CD4-positive, alpha-beta T cell (primary cell): ENCODE results near the gene ADAMTS17. TPM values are rescaled to one million over a fixed set of nuclear protein-coding genes. Genes with fewer than 3 reads are reported as not detected.

Experiments
- ATAC-seq: fragments of 200-7000 bp; cut with Tn5 transposase; one replicate; pipeline ENCODE4 v1.10.0; 2022; ENCODE audit warnings: mild to moderate bottlenecking; ENCODE audit not compliant: poor library complexity
- CTCF ChIA-PET: fragments of 350-600 bp; sonication (Branson Sonifier 250); formaldehyde crosslinking; loops from one replicate; lab custom pipeline; 2021; ENCODE audit warnings: antibody characterized with exemption, inconsistent platforms; lab: Charles Lee
- POLR2A ChIA-PET: fragments of 350-600 bp; sonication (Branson Sonifier 250); formaldehyde crosslinking; loops from one replicate; lab custom pipeline; 2021; ENCODE audit warnings: antibody characterized with exemption, inconsistent platforms; lab: Charles Lee
- DNase-seq, 14 experiments: peaks; one replicate each; pipeline ENCODE4 v3.0.0-alpha.2; 2013 to 2020; ENCODE audit warnings: mixed read lengths in 2 of 14
- H3K27ac ChIP-seq, 2 donors: one replicate each; pipeline versions ENCODE4 v1.5.1 to v1.7.0; 2013; ENCODE audit warnings: low read length in 2 of 2, low read depth in 1 of 2, mild to moderate bottlenecking in 1 of 2
- H3K27me3 ChIP-seq, 2 experiments: 1 replicate in 1 of 2; 2 replicates in 1 of 2; pipeline versions ENCODE4 v1.6.1 to v1.7.0; 2013; ENCODE audit warnings: low read length in 2 of 2, control low read depth in 1 of 2, mild to moderate bottlenecking in 1 of 2, moderate library complexity in 1 of 2; ENCODE audit not compliant: insufficient read depth in 2 of 2, control insufficient read depth in 1 of 2
- H3K36me3 ChIP-seq: one replicate; pipeline ENCODE4 v1.6.1; 2013; ENCODE audit warnings: low read length, control low read depth; ENCODE audit not compliant: insufficient read depth
- H3K4me1 ChIP-seq: one replicate; pipeline ENCODE4 v1.6.1; 2013; ENCODE audit warnings: low read length, control low read depth; ENCODE audit not compliant: insufficient read depth
- H3K4me3 ChIP-seq: one replicate; pipeline ENCODE4 v1.5.1; 2013; ENCODE audit warnings: mild to moderate bottlenecking, low read length, moderate library complexity
- H3K9me3 ChIP-seq, 2 experiments: 1 replicate in 1 of 2; 2 replicates in 1 of 2; pipeline versions ENCODE4 v1.6.1 to v1.7.0; 2013; ENCODE audit warnings: low read length in 2 of 2, mild to moderate bottlenecking in 2 of 2, control low read depth in 1 of 2, moderate library complexity in 1 of 2; ENCODE audit not compliant: control insufficient read depth in 1 of 2, insufficient read depth in 1 of 2
- H3K27ac Mint-ChIP-seq: one replicate; pipeline ENCODE4 v1.8.0; 2020; ENCODE audit warnings: mixed read lengths
- H3K27me3 Mint-ChIP-seq: one replicate; pipeline ENCODE4 v1.8.0; 2021; ENCODE audit warnings: mixed read lengths
- H3K36me3 Mint-ChIP-seq: one replicate; pipeline ENCODE4 v1.8.0; 2021; ENCODE audit warnings: low read depth, mixed read lengths
- H3K4me1 Mint-ChIP-seq: one replicate; pipeline ENCODE4 v1.8.0; 2021; ENCODE audit warnings: low read depth, mixed read lengths
- H3K4me3 Mint-ChIP-seq: one replicate; pipeline ENCODE4 v1.8.0; 2020; ENCODE audit warnings: mild to moderate bottlenecking, mixed read lengths
- H3K9me3 Mint-ChIP-seq: one replicate; pipeline ENCODE4 v1.8.0; 2020; ENCODE audit warnings: mixed read lengths
- intact Hi-C, 2 experiments: fragments of 100-400 bp; cut with DNase I in 1 of 2; cut with micrococcal nuclease in 1 of 2; formaldehyde crosslinking; loops; one replicate each; pipeline versions ENCODE4 v1.15.1 to v1.9.0; 2023 to 2025; cut with DNase I, micrococcal nuclease
- total RNA-seq, 174 experiments: library from RNA in 2 of 174; stranded (reverse) in 2 of 174; gene quantifications; one replicate each; pipeline ENCODE4 v1.2.3 and lab custom pipeline; 2021 to 2026
- TF ChIP-seq, protein P1 (sequence below): fragments of 200-600 bp; IDR thresholded peaks from one replicate; pipeline ENCODE4 v1.8.0; 2022; ENCODE audit warnings: antibody characterized with exemption, mild to moderate bottlenecking

Gene ADAMTS17
- total RNA-seq, 2 experiments from 2014 or later: 9.9 to 13.2 TPM

DNA sequence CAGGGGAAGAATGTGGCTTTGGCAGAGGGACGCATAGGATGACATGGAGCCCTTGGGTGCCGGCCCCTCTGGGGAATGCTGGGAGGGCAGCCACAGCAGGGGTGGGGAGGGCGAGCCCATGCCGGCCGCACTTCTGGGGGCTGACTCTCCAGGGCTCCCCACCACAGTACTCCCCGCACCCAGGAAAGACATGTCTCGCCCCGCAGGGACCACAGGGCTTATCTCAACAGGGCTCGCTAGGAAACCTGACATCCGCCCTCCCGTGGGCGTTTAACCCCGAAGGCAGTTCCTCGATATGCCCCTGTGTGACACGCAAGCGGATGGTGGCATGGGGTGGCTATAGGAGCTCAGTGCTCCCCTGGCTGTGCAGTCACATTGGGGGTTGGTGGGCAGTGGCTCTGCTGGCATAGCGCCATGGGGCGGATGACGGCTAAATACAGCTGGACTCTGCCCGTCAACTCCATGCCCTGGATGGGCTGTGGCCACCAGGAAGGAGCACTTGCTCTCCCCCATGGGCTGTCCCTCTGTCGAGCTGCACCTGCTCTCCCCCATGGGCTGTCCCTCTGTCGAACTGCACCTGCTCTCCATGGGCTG is 141.4 kb downstream of the ADAMTS17 start:
- H3K27ac Mint-ChIP-seq: no peak overlapping the region
- Histone ChIP-seq H3K27ac (no peak overlapping the region), H3K9me3 (no peaks in the 10 kb centered on the region), H3K4me1 (peaks cover 13% of the 10 kb centered on the region), H3K36me3 (no peaks in the 10 kb centered on the region), H3K27me3 (no peaks in the 10 kb centered on the region), H3K4me3 (no peak overlapping the region)
- H3K36me3 Mint-ChIP-seq: peaks cover 5% of the 10 kb centered on the region
- TF ChIP-seq, protein P1, sequence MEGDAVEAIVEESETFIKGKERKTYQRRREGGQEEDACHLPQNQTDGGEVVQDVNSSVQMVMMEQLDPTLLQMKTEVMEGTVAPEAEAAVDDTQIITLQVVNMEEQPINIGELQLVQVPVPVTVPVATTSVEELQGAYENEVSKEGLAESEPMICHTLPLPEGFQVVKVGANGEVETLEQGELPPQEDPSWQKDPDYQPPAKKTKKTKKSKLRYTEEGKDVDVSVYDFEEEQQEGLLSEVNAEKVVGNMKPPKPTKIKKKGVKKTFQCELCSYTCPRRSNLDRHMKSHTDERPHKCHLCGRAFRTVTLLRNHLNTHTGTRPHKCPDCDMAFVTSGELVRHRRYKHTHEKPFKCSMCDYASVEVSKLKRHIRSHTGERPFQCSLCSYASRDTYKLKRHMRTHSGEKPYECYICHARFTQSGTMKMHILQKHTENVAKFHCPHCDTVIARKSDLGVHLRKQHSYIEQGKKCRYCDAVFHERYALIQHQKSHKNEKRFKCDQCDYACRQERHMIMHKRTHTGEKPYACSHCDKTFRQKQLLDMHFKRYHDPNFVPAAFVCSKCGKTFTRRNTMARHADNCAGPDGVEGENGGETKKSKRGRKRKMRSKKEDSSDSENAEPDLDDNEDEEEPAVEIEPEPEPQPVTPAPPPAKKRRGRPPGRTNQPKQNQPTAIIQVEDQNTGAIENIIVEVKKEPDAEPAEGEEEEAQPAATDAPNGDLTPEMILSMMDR: no peak
- no peaks in the 10 kb centered on the region for H3K9me3 Mint-ChIP-seq
- CTCF ChIA-PET: no interaction called here
- no peaks in the 10 kb centered on the region for H3K27me3 Mint-ChIP-seq
- DNase-seq (no peak), ATAC-seq (no peak)
- no peak overlapping the region for H3K4me3 Mint-ChIP-seq
- intact Hi-C loops: no loop called here
- peaks cover 15% of the 10 kb centered on the region for H3K4me1 Mint-ChIP-seq
- POLR2A ChIA-PET: no interaction called here

DNA sequence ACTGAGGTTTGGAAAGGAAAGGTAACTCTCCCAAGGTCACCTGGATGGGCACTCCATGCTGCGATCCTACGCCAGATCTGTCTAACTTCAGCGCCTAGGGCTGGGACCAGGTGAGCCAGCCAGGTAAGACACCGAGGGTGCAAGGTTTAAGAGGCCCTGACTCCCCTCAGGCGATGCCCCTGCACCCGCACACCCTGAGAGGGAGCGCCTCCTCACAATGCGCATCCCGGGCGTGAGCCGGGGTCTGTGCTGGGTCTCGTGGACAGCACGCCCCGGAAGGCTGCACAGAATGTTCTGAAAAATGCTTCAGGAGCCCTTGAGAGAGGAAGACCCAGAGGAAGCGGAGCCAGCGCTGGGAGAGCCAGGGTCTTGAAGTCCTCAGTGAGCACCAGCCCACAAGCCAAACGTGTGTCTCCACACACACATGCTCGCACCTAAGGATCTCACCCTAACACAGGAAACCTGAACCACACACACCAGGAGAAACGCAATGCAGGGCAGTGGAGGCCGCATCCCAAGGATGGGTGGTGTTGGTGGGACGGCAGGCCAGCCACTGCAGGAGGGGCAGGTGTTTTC is 142.0 kb downstream of the ADAMTS17 start:
- ChIA-PET POLR2A (no interaction called here), CTCF (no interaction called here)
- DNase-seq (no peak), ATAC-seq (no peak)
- TF ChIP-seq, protein P1: no peak
- intact Hi-C loops: no loop called here
- Mint-ChIP-seq H3K27me3 (no peaks in the 10 kb centered on the region), H3K36me3 (peaks cover 3% of the 10 kb centered on the region), H3K4me3 (no peak overlapping the region), H3K27ac (no peak overlapping the region), H3K9me3 (no peaks in the 10 kb centered on the region), H3K4me1 (peaks cover 15% of the 10 kb centered on the region)
- no peaks in the 10 kb centered on the region for H3K27me3 ChIP-seq
- no peak overlapping the region for H3K27ac ChIP-seq
- peaks cover 13% of the 10 kb centered on the region for H3K4me1 ChIP-seq
- H3K36me3 ChIP-seq: no peaks in the 10 kb centered on the region
- H3K4me3 ChIP-seq: no peak overlapping the region
- H3K9me3 ChIP-seq: no peaks in the 10 kb centered on the region

DNA sequence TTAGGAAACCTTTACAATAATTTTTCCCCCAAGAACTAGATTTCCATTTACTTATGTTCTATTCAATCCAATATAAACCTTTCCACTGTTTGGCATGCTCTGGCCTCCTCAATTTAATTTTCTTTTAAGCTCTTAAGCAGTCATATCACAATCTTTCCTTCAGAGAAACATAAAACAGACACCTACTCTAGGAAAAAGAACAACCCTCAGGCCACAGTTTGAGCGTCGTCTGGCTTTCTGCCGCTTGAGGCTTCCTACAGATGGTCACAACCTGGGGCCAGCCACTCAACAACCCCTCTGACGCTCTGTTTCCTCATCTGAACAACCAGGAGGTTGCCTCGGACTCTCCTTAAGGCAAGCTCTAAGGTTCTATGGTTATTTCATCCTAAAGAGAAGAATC is 143.3 kb downstream of the ADAMTS17 start:
- DNase-seq: no peak
- Mint-ChIP-seq H3K27ac (no peak overlapping the region), H3K4me1 (peaks cover 15% of the 10 kb centered on the region), H3K9me3 (no peaks in the 10 kb centered on the region), H3K36me3 (no peaks in the 10 kb centered on the region), H3K27me3 (no peaks in the 10 kb centered on the region), H3K4me3 (no peak overlapping the region)
- no peaks in the 10 kb centered on the region for H3K27me3 ChIP-seq
- no peak overlapping the region for H3K27ac ChIP-seq
- ChIA-PET CTCF (no interaction called here), POLR2A (no interaction called here)
- no peak overlapping the region for H3K4me3 ChIP-seq
- no peaks in the 10 kb centered on the region for H3K36me3 ChIP-seq
- TF ChIP-seq, protein P1: no peak
- intact Hi-C loops: no loop called here
- no peaks in the 10 kb centered on the region for H3K9me3 ChIP-seq
- ATAC-seq: no peak
- H3K4me1 ChIP-seq: peaks cover 13% of the 10 kb centered on the region
